Stimulated activated effector memory CD8-positive, alpha-beta T cell treated with anti-CD3 and anti-CD28 coated beads, Interleukin-12 subunit alpha, Interleukin-12 subunit beta, amount 100 ng/mL, for 72 hours (primary cell): ENCODE results near the gene SLC25A42.
"Not testable (repeated sequence)": the region's sequence is repeated elsewhere in the genome, so short reads cannot be mapped to it uniquely, and the experiment has no call there.

ENCODE experiments used
- ATAC-seq: fragments of 150-1000 bp; cut with Tn5 transposase; 2 replicates; pipeline ENCODE4 v1.10.0; 2021
- DNase-seq, 2 donors: peaks; one replicate each; pipeline ENCODE4 v3.0.0; 2021 to 2022; ENCODE audit warnings: low spot score in 2 of 2
- H3K27ac Mint-ChIP-seq: one replicate; pipeline ENCODE4 v1.8.0; 2022; ENCODE audit warnings: mild to moderate bottlenecking, mixed read lengths
- H3K36me3 Mint-ChIP-seq: one replicate; pipeline ENCODE4 v1.8.0; 2022; ENCODE audit warnings: mild to moderate bottlenecking, mixed read lengths
- H3K4me1 Mint-ChIP-seq: one replicate; pipeline ENCODE4 v1.8.0; 2022; ENCODE audit warnings: mixed read lengths
- H3K4me3 Mint-ChIP-seq: one replicate; pipeline ENCODE4 v1.8.0; 2022; ENCODE audit warnings: mild to moderate bottlenecking, mixed read lengths
- H3K9me3 Mint-ChIP-seq: one replicate; pipeline ENCODE4 v1.8.0; 2022; ENCODE audit warnings: mixed read lengths

SLC25A42 gene

DNA sequence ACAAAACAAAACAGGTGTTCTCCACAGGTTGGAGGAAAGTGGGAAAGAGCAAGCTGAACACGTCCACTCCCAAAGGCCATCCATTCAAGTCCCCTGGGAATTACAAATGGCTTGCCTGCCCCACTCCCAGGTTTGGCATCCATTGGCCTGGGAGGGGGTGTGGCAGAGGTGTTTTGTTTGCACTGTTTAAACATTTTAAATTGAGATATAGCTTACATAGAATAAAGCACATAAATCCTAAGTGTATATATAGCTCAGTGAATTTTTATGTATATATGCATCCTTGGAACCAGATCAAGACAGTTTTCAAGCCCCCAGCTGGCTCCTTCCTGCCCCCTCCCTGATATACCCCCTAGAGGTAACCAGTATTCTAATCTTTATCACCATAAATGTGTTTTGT is 12.7 kb downstream of the SLC25A42 start:
- peaks cover 38% of the 10 kb centered on the region for H3K4me1 Mint-ChIP-seq
- no peak overlapping the region for H3K4me3 Mint-ChIP-seq
- DNase-seq (no peak), ATAC-seq (no peak)
- peaks cover 19% of the 10 kb centered on the region for H3K36me3 Mint-ChIP-seq
- no peak overlapping the region for H3K27ac Mint-ChIP-seq
- H3K9me3 Mint-ChIP-seq = no peaks in the 10 kb centered on the region

GRCh38 chr19:19077103-19077502 is 13.3 kb downstream of the SLC25A42 start:
- peaks cover 38% of the 10 kb centered on the region for H3K4me1 Mint-ChIP-seq
- no peak for ATAC-seq
- H3K4me3 Mint-ChIP-seq = no peak overlapping the region
- no peaks in the 10 kb centered on the region for H3K9me3 Mint-ChIP-seq
- no peak overlapping the region for H3K27ac Mint-ChIP-seq
- peaks cover 19% of the 10 kb centered on the region for H3K36me3 Mint-ChIP-seq
- DNase-seq = no peak

DNA sequence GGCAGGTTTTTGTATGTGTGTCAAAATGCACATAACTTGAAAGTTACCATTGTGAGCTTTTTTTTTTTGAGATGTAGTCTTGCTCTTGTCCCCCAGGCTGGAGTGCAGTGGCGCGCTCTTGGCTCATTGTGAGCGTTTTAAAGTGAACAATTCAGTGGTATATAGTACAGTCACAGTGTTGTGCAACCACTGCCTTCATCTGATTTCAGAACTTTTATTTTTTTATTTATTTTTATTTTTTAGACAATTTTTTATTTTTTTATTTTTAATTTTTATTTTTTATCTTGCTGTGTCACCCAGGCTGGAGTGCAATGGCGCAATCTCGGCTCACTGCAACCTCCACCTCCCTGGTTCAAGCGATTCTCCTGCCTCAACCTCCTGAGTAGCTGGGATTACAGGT is 15.0 kb downstream of the SLC25A42 start:
- peaks cover 29% of the 10 kb centered on the region for H3K4me1 Mint-ChIP-seq
- H3K9me3 Mint-ChIP-seq = no peaks in the 10 kb centered on the region

DNA sequence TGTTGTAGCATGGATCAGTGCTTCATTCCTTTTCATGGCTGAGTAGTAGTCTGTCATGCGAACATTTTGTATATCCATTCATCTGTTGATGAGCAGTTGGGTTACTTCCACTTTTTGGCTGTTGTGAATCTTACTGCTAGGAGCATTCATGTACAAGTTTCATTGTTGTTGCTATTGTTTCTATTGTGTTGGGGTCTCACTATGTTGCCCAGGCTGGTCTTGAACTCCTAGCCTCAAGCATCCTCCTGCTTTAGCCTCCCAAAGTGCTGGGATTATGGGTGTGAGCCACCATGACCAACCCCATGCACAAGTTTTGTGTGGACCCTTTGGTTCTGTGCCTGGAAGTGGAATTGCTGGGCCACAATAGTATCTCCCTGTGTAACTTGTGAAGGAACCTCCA is 15.8 kb downstream of the SLC25A42 start:
- ATAC-seq (no peak), DNase-seq (no peak)
- Mint-ChIP-seq H3K4me3 (no peak overlapping the region), H3K9me3 (no peaks in the 10 kb centered on the region), H3K27ac (no peak overlapping the region), H3K36me3 (peaks cover 11% of the 10 kb centered on the region), H3K4me1 (peaks cover 29% of the 10 kb centered on the region)

More for the DNA sequence above, 15.0 kb downstream of the SLC25A42 start:
- DNase-seq (no peak), ATAC-seq (no peak)
- Mint-ChIP-seq H3K27ac (no peak overlapping the region), H3K4me3 (no peak overlapping the region), H3K36me3 (peaks cover 11% of the 10 kb centered on the region)

DNA sequence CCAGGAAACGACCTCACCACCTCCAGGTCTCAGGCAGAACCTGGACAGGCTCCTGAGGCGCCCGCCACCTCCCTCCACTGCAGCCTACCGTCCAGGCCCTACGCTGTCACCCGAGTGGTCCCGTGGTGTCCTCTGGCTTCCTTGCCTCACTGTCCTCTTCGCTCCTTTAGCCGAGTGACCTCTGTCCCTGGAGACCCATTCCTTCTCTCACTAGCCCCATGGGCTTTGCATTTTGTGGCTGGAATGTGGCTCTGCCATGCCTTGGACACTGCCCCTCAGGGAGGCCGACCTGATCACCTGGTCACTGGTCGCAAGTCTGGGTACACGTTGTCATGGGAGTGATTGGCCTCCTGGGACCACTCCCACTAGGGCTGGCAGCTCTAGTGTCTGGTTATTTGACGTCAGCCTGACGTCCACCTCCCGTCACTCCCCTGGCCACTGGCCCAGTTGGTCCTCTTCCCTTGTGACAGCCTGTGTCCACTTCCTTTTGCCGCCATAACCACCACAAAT is 17.9 kb downstream of the SLC25A42 start:
- no peak overlapping the region for H3K4me3 Mint-ChIP-seq
- no peak for ATAC-seq
- no peak for DNase-seq
- no peaks in the 10 kb centered on the region for H3K9me3 Mint-ChIP-seq
- peaks cover 24% of the 10 kb centered on the region for H3K4me1 Mint-ChIP-seq
- no peak overlapping the region for H3K27ac Mint-ChIP-seq
- peaks cover 3% of the 10 kb centered on the region for H3K36me3 Mint-ChIP-seq

DNA sequence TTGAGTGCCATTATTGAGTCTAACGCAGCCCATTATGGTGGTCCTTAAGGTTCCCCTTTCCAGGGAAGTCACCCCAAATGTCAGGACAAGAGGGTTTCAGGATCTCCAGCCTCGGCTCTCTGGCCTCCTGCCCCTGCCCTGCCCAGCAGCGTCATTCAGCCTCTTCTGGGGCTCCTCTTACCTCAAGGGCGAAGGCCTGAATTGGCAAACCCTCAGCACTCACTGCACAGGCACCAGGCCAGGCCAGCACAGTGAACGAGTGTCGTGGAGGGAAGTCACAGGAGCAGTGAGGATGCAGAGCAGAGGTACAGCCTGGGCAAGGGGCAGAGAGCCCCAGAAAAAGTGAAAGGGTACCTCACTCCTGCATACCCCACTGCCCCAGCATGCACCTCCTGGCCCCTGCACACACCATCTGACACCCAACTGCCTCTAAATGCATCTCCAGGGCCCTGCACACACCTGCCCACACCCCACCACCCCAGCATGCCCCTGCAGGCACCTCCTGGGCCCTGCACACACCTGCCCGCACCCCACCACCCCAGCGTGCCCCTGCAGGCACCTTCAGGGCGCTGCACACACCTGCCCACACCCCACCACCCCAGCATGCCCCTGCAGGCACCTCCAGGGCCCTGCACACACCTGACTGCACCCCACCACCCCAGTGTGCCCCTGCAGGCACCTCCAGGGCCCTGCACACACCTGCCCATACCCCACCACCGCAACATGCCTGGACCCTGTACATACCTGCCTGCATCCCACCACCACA is 19.8 kb downstream of the SLC25A42 start:
- ATAC-seq (no peak), DNase-seq (no peak)
- peaks cover 7% of the 10 kb centered on the region for H3K36me3 Mint-ChIP-seq
- peaks cover 9% of the 10 kb centered on the region for H3K4me1 Mint-ChIP-seq
- no peak overlapping the region for H3K4me3 Mint-ChIP-seq
- peak overlapping the region; percentile 74 for H3K27ac Mint-ChIP-seq
- no peaks in the 10 kb centered on the region for H3K9me3 Mint-ChIP-seq

DNA sequence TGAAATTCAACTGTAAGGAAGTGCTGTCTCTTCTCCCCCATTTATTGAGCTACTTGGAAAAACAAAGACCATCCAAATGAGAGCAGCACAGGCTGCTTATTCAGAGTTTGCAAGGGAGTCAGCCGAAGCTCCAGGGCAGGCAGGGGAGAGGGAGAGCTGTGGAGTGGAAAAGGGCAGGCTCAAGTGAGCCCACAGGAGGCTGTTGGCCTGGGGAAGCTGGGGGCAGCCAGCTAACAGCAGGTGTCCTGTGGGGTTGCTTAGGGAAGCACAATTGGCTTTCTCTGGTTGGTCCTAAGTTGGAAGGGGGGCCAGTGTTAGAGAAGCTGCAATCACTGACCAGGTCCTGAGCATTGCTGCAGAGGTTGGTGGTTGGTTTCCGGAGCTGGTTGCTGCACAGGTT is 23.9 kb downstream of the SLC25A42 start:
- Mint-ChIP-seq H3K4me3 (no peak overlapping the region), H3K9me3 (no peaks in the 10 kb centered on the region), H3K36me3 (peaks cover 7% of the 10 kb centered on the region), H3K4me1 (no peaks in the 10 kb centered on the region), H3K27ac (peak overlapping the region; percentile 26)
- DNase-seq = no peak
- ATAC-seq = no peak

DNA sequence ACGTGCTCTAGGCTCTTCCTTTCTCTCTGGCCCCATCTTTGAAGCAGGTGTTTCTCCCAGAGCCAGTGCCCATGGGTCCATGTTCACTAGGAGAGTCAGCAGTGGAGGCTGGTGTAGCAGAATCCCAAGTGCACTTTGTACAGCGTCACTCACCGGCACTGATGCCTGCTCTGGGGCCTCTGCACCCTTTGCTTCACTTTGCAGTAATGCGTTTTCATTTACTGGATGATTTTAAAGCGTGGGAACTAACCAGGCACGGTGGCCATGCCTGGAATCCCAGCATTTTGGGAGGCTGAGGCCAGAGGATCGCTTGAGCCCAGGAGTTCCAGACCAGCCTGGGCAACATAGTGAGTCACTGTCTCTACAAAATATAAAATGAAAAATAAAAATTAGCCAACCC is 30.7 kb downstream of the SLC25A42 start:
- Mint-ChIP-seq H3K4me1 (peaks cover 5% of the 10 kb centered on the region), H3K4me3 (no peak overlapping the region), H3K27ac (no peak overlapping the region), H3K36me3 (peaks cover 11% of the 10 kb centered on the region), H3K9me3 (no peaks in the 10 kb centered on the region)
- DNase-seq = no peak
- no peak for ATAC-seq

GRCh38 chr19:19095691-19096090 is 31.9 kb downstream of the SLC25A42 start:
- ATAC-seq (no peak), DNase-seq (no peak)
- Mint-ChIP-seq H3K27ac (no peak overlapping the region), H3K36me3 (peaks cover 22% of the 10 kb centered on the region), H3K4me1 (peaks cover 11% of the 10 kb centered on the region), H3K4me3 (no peak overlapping the region), H3K9me3 (no peaks in the 10 kb centered on the region)

DNA sequence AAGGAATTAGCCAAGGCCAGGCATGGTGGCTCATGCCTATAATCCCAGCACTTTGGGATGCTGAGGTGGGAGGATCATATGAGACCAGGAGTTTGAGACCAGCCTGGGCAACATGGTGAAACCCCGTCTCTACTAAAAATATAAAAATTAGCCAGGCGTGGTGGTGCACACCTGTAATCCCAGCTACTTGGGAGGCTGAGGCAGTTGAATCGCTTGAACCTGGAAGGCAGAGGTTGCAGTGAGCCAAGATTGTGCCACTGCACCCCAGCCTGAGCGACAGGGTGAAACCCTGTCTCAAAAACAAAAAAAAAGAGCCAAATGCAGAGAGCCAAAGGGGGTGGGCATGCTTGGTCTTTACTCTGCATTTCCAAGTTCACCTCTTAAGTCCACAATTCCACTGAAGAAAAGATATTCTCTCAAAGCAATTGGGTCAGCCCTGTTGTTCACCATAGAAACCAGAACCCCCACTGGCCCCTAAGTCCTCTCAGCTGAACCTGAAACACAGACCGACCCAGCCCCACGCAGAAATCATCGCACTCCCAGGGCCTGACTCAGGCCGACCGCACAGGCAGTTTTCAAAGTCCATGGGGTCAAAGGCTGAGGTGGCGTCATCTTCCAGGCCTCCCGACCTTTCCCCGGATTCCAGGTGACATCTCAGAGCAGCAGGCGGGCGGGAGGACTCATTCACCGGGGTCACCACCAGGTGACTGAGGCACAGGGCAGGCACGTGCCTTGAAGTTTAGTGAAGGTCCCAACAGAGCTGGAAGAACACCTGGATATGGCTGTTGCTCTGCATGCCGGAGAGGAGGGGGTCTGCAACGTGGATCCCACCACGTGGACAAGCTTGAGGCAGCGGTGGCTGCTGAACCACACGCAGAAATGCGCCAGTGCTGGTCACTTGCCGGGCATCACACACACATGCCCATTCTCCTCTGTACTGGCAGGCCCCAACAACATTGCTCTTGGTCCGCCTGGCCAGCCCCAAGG is 33.1 kb downstream of the SLC25A42 start:
- Mint-ChIP-seq H3K9me3 (no peaks in the 10 kb centered on the region), H3K36me3 (peaks cover 23% of the 10 kb centered on the region), H3K27ac (no peak overlapping the region), H3K4me1 (peaks cover 12% of the 10 kb centered on the region), H3K4me3 (no peak overlapping the region)
- no peak for ATAC-seq
- DNase-seq = no peak

GRCh38 chr19:19098084-19098702 is 34.4 kb downstream of the SLC25A42 start:
- ATAC-seq = no peak
- H3K4me1 Mint-ChIP-seq = peaks cover 12% of the 10 kb centered on the region
- H3K27ac Mint-ChIP-seq = no peak overlapping the region

DNA sequence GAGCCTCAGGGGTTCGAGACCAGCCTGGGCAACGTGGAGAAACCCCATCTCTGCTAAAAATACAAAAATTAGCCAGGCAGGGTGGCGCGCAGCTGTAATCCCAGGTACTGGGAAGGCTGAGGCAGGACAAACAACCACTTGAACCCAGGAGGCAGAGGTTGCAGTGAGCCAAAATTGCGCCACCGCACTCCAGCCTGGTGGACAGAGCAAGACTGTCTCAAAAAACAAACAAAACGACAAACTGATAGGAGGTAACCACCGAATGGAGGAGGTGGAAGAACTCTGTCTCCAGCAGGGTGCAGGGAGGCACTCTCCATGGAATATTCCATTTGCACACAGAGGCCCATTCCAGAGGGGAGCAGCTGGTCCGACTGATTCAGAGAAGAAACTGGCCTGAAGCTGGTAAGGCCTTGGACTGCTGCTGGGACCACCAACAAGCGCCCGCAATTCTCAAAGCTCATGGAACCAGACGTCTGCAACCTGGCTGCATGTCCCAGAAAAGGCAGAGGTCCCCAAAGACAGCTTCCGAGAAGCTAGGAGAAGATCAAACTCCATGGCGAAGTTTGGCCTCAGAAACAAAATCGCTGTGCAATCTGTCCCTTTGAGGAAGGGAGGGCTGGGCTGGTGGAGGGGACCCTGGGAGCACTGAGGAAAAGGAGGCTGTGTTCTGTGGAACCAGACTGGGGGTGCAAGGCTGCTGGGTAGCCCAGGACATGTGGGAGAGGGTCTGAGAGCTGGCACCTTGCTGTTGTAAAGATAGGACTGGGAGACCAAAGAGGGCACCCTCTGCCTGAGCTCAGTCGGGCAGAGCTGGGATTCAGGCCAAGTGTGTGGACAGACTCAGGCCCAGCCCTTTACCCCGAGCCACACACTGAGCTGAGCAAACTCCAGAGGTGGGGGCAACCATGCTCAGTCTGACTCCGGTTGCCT is 35.2 kb downstream of the SLC25A42 start:
- no peak overlapping the region for H3K27ac Mint-ChIP-seq
- H3K4me3 Mint-ChIP-seq = no peak overlapping the region
- DNase-seq = no peak
- H3K9me3 Mint-ChIP-seq = no peaks in the 10 kb centered on the region
- H3K4me1 Mint-ChIP-seq = peaks cover 12% of the 10 kb centered on the region
- H3K36me3 Mint-ChIP-seq = peaks cover 23% of the 10 kb centered on the region
- no peak for ATAC-seq

More at GRCh38 chr19:19098084-19098702, 34.4 kb downstream of the SLC25A42 start:
- Mint-ChIP-seq H3K4me3 (no peak overlapping the region), H3K36me3 (peaks cover 23% of the 10 kb centered on the region), H3K9me3 (no peaks in the 10 kb centered on the region)
- no peak for DNase-seq

DNA sequence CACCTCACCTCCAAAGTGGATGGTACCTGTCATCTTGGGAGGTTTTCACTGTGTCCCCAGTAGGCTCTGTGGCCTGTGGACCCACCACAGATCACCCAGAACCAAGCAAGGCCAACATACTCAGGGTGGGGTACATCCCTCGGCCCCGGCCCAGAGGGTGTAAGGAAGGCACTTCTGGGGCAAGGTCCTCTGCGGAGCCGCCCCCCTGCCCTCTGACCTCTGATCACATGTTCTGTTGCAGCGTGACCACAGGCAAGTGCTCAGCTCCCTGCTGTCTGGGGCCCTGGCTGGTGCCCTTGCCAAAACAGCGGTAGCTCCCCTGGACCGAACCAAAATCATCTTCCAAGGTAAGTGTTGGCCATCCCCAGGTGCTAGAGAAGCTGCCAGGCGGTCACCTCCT is 37.7 kb downstream of the SLC25A42 start:
- peaks cover 25% of the 10 kb centered on the region for H3K36me3 Mint-ChIP-seq
- ATAC-seq = no peak
- no peaks in the 10 kb centered on the region for H3K9me3 Mint-ChIP-seq
- no peak for DNase-seq
- peaks cover 6% of the 10 kb centered on the region for H3K4me1 Mint-ChIP-seq
- H3K27ac Mint-ChIP-seq = no peak overlapping the region
- H3K4me3 Mint-ChIP-seq = no peak overlapping the region

DNA sequence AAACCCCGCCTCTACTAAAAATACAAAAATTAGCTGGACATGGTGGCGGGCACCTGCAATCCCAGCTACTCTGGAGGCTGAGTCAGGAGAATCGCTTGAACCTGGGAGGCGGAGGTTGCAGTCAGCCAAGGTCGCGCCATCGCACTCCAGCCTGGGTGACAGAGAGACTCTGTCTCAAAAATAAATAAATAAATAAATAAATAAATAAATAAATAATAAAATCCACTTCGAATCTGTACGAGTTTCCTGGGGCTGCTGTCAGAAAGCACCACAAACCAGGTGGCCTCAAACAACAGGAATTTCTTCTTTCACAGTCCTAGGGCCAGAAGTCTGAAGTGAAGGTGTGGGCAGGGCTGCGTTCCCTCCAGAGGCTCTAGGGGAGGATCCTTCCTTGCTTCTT is 38.8 kb downstream of the SLC25A42 start:
- H3K9me3 Mint-ChIP-seq, ATAC-seq, H3K4me3 Mint-ChIP-seq, DNase-seq, H3K4me1 Mint-ChIP-seq, H3K27ac Mint-ChIP-seq: not testable (repeated sequence)
- H3K36me3 Mint-ChIP-seq = peaks cover 35% of the 10 kb centered on the region
